ENCODE data around the gene IGF2BP3.
"Not testable (repeated sequence)": the region's sequence is repeated elsewhere in the genome, so short reads cannot be mapped to it uniquely, and the experiment has no call there.

IGF2BP3 gene

GRCh38 chr7:23470330-23471105, at the start of gene IGF2BP3:
IGF2BP3 (minus strand) TSS chr7:23470491; CDS start chr7:23470110, 381 bp downstream.
- peak; percentile 57 for DNase-seq (ENCODE audit: low spot score)

DNA sequence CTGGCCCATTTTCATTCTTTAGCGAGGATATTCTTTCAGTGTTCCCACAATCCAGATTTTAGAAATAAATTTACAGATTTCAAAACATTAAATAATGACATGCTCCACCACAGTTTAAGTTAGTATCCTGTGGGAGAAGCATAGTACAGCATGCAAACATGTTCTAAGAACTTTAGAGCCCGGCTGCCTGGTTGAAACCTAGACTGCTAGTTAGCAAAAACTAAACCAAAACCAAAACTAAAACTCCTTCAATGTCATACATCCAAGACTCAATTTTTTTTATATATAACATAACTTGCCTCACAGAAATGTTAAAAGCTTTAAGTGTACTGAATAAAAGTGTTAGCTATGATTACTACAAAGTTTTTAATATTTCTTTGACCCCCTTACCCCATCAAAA, 44.5 kb upstream of the IGF2BP3 start:
- DNase-seq (ENCODE audit: low spot score), result peak; percentile 41

DNA sequence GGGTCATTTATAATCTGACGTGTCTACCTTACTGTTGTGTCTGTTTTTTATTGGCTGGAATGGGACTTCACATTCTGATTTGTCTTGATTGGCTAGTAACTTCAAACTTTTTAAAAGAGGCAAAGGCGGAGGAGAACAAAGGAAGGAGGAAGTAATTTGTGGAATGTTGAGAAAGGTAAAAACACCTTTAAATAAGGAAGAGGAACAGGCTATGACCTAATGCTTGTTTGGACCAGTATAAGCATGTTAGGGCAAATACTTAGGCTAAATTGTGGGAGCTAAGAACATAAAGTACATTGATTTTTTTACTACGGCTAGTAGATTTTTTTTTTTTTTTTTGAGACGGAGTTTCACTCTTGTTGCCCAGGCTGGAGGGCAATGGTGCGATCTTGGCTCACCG, 43.5 kb upstream of the IGF2BP3 start:
- not testable (repeated sequence) for DNase-seq (ENCODE audit: low spot score)

- no peak for DNase-seq (ENCODE audit: low spot score)
These were observed 23.7 kb upstream of the IGF2BP3 start for GRCh38 chr7:23494009-23494408.

- no peak for DNase-seq (ENCODE audit: low spot score)
These were observed 21.2 kb upstream of the IGF2BP3 start for GRCh38 chr7:23491502-23491901.

DNA sequence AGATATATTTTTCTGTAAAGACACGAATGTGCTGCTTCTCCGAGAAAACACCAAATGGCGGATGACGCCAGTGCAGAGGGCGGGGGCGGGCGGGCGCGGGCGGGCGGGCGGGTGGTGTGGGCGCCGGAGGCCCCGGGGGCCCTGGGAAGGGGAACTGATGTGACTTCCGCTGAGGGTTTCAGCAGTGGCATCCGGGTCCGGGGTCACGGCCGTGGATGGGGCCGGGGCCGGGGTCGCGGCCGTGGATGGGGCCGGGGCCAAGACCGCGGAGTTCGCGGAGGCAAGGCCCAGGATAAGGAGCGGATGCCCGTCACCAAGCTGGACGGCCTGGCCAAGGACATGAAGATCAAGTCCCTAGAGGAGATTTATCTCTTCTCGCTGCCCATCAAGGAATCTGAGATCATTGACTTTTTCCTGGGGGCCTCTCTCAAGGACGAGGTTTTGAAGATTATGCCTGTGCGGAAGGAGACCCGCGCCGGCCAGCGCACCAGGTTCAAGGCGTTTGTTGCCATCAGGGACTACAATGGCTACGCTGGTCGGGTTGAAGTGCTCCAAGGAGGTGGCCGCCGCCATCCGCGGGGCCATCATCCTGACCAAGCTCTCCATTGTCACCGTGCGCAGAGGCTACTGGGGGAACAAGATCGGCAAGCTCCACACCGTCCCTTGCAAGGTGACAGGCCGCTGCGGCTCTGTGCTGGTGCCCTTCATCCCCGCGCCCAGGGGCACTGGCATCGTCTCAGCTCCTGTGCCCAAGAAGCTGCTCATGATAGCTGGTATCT, 20.3 kb upstream of the IGF2BP3 start:
- peak; percentile 54 for DNase-seq (ENCODE audit: low spot score)

GRCh38 chr7:23488714-23489113, 18.4 kb upstream of the IGF2BP3 start:
- not testable (repeated sequence) for DNase-seq (ENCODE audit: low spot score)

- DNase-seq (ENCODE audit: low spot score), result no peak
These were observed 17.4 kb upstream of the IGF2BP3 start for GRCh38 chr7:23487670-23488069.

GRCh38 chr7:23486002-23486773, 15.9 kb upstream of the IGF2BP3 start:
- DNase-seq (ENCODE audit: low spot score), result no peak

DNA sequence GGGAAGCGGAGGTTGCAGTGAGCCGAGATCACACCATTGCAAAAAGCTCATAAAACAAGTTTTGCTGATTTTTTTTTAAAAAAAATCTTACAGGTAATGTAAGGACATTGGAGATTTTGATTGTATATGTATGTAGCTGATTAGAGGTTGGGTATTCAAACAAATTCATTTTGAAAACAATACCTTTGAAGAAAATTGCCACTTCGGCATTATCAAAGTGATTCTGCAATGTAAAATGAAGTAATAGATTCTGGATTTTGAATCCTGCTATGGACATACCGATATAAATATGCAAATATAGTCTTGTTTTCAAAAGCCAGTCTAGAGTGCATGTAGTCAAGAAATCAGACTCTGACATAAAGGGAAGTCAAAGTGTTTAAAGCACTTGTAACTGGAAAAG, 12.4 kb upstream of the IGF2BP3 start:
- no peak for DNase-seq (ENCODE audit: low spot score)

- no peak for DNase-seq (ENCODE audit: low spot score)
These were observed 7.9 kb upstream of the IGF2BP3 start for GRCh38 chr7:23477962-23478866.

- no peak for DNase-seq (ENCODE audit: low spot score)
These were observed 6.8 kb upstream of the IGF2BP3 start for GRCh38 chr7:23477157-23477499.

DNA sequence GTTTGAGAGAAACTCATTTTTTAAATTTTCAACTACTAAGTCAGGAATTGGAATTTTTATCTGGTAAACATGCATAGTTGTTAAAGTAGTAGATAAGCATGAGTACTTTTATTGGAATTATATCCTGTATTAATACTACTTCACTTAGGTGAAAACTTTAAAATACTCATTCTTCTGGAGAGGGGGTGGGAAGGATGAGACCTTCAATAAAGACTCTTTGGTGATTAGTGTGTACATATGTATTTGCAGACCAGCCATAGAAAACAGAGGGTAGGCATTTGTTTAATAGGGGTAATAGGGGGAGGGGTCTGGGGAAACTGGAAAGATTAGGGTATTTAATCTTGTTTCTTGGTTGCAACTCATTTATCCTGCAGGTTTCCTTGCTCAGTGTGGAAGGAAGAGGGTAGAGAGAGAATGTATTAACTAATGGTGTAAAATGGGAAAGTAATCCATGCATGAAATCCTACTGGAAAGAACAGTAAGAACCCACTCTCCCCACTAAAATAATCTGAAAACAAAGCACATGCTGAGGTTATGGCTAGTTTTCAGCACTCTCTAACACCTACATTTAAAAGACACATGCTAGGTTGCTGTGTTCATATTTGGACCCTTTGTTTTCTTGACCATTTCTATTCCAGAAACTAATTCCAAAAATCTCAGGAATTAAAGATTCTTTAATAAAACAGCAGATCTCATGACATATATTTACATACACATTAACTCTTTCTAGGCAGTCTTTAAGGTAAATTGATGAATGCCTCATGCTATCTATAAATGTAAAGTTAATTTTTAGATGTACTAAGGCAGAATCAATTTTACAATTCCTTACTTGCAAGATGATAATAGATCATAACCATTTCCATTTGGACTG, 6.2 kb upstream of the IGF2BP3 start:
- DNase-seq (ENCODE audit: low spot score), result no peak

DNA sequence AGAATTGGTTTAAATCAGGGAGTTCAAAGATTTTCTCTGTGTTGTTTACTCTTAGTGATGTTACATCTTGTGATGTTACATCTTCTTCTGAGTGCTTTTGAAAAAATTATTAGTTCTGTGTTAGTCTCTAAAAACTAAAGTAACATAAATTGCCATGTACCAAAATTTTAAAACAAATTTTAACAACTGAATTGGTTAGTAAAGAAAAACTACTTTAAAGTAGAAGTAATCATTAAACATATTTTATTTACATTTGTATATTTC, 5.2 kb upstream of the IGF2BP3 start:
- no peak for DNase-seq (ENCODE audit: low spot score)

DNA sequence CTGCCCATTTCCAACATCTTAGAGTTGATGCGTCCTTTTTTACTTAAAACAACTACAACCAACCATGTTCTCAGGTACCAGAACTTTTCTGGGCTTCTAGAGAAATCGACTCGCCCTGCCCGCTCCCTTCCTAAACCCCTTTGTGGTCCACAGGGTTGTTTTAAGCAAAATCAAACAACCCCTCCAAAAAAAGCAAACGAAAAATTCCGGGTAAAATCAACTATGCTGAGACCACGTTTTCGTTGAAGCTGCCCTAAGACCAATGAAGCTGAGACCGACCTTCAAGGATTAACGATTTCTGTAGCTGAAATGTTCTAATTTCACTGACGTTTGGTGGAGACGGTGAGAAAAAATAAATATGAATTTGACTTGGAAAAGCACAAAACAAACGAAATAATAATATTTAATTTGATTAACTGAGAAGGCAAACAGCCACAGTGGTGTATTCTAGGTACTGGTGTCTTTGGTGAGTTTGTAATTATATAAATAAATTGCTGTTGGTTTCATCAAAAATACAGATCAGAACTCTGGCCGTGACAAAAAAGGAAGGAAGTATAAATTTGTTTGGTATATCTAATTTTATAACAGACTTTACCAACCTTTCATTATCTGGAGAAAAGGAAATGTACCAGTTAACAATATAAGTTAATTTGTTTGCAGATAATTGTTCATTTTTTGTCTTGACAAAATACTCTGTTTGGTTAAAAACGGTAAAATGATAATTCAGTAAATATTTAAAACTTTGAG, 4.7 kb upstream of the IGF2BP3 start:
- no peak for DNase-seq (ENCODE audit: low spot score)

DNA sequence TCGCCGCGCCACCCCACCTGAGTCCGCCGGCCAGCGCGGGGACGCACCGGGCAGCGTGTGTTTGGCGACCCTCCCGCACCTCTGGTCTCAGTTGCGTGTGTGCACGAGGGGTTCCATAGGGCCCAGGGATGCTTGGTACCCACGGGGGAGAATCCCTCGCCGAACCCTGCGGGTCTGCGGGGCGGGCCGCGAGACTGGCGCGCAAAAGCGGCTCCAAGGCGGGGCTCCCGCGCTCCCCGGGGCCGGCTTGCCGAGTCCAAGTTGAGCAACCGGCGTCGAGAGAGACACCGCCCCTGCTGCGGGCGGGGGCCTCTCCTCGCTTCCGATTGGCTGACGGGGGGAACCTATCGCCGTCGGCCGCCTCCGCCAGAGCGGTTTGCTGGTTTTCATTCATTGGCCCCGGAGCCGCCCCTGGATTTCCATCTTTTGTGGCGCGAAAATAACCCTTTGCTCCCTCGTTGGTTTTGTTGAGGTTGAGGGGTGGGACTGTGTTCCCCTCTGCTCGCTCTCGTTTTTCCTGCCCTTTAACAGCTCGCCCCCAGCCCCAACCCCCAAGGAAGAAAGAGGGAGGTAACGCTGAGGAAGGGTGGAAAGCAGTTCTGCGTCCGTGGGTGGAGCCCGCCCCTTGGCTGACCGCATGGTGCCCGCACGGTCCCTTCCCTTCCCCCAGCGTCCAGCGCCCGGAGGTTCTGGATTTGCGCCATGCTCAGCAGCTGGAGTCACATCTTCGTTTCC, 4.0 kb upstream of the IGF2BP3 start:
- peak; percentile 94 for DNase-seq (ENCODE audit: low spot score)

GRCh38 chr7:23473844-23474093, 3.5 kb upstream of the IGF2BP3 start:
- DNase-seq (ENCODE audit: low spot score), result no peak

DNA sequence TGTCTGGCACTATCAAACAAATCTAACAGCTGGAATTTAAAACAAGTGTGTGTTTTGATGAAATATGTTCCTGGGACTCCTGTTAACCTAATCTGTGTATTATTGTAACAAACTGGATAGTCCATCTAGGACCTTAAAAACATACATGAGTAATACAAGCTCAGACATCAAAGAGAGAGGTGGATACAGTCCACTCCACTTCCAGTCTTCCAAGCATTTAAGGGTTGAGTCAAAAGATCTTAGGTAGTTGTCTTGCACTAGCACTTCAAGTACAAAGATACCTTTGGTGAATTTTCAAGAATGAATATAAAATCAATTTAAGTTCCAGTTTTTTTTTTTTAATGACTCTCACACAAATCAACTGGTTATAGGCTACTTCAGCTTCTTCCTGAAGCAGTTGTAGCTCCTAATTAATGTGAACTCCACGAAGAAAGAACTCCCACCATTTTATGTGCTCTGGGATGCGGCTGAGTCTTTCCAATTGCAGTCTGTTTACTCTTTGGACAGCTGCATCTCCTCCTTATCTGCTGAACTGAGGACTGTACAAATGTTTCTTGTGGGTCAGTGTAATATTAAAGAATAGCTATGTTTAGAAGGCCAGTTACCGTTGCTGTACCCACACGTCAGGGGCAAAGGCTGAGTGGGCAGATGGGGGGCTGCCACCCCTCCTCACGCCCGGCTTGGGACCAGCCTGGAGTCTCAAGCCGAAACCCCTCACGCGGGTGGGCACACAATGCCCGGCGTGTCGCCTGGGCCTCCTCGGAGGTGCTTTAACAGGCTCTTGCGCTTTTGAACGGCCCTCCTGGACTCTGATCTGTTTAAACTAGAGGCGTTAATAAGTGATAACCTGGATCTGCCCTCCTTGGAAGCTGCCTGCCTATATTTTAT, 2.9 kb upstream of the IGF2BP3 start:
- DNase-seq (ENCODE audit: low spot score), result no peak

GRCh38 chr7:23472556-23472955, 2.3 kb upstream of the IGF2BP3 start:
- no peak for DNase-seq (ENCODE audit: low spot score)
